ENCODE results near the gene NEK3. TPM values are rescaled to one million over a fixed set of nuclear protein-coding genes. Genes with fewer than 3 reads are reported as not detected.

NEK3 gene
- total RNA-seq, 1 experiment from 2014 or later = 13.3 TPM

DNA sequence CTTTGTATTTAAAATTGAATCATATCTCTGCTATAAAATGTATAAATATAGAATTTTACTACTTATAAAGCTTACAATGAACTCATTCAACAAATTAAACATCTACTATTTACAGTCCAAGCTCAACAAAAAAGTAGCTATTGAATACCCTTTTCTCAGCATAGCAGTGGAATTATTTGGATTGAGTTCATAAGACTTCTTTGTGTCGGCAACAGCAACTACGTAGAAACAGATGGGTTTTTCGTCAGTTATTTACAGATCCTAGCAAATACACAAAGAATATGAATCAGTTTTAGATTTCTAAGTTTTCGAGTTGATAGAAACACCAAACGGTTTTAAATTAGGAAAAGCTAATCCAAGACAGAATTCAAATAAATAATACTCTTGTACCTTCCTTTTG, 10.4 kb upstream of the NEK3 start:
- Histone ChIP-seq H2BK12ac (ENCODE audit: insufficient read length, low read depth, low read length) (no peak overlapping the region), H3K27ac (ENCODE audit: insufficient read length, low read depth, low read length) (no peak overlapping the region), H4K8ac (replicated peaks; ENCODE audit: insufficient read length, low read depth, low read length) (no peak overlapping the region), H3K4ac (ENCODE audit: low read depth, low read length) (no peak overlapping the region), H3K79me1 (ENCODE audit: insufficient read depth, low read depth, low read length, poor library complexity, severe bottlenecking) (no peaks in the 10 kb centered on the region), H3K23ac (ENCODE audit: insufficient read length, low read depth, low read length) (no peak overlapping the region), H3K14ac (ENCODE audit: insufficient read depth, low read length) (no peak overlapping the region), H3K23me2 (ENCODE audit: insufficient read length, low read depth, low read length, poor library complexity, severe bottlenecking) (no peaks in the 10 kb centered on the region), H3T11ph (ENCODE audit: low read length) (no peak overlapping the region), H2AFZ (ENCODE audit: low read length) (no peak overlapping the region), H3K56ac (ENCODE audit: insufficient read length, low read depth, low read length) (no peak overlapping the region), H3K18ac (ENCODE audit: insufficient read length, low read depth, low read length) (no peak overlapping the region), H2BK15ac (ENCODE audit: low read depth, low read length) (no peak overlapping the region), H3K9ac (ENCODE audit: extremely low read depth, insufficient read length, low read length) (no peak overlapping the region), H2BK5ac (ENCODE audit: insufficient read length, low read length) (no peak overlapping the region), H3K27me3 (ENCODE audit: insufficient read depth, low read length) (no peaks in the 10 kb centered on the region), H2BK120ac (ENCODE audit: low read depth, low read length, poor library complexity, severe bottlenecking) (no peak overlapping the region), H3K9me3 (ENCODE audit: control insufficient read depth, low read depth, low read length) (no peaks in the 10 kb centered on the region), H3K79me2 (ENCODE audit: insufficient read depth, low read length) (no peaks in the 10 kb centered on the region), H4K20me1 (ENCODE audit: control insufficient read depth, insufficient read depth, insufficient read length) (no peaks in the 10 kb centered on the region), H2BK20ac (ENCODE audit: low read depth, low read length, poor library complexity, severe bottlenecking) (no peak overlapping the region), H4K5ac (ENCODE audit: insufficient read length, low read depth, low read length) (no peak overlapping the region), H4K91ac (ENCODE audit: insufficient read length, low read depth, low read length) (no peak overlapping the region), H3K4me2 (ENCODE audit: insufficient read depth, insufficient read length, low read length) (no peak overlapping the region), H3K4me1 (ENCODE audit: insufficient read depth, low read length) (no peaks in the 10 kb centered on the region), H2AK5ac (ENCODE audit: insufficient read length, low read length) (no peak overlapping the region)
- Mint-ChIP-seq H3K9me3 (no peaks in the 10 kb centered on the region), H3K27ac (no peak overlapping the region), H3K4me3 (no peak overlapping the region), H3K4me1 (no peaks in the 10 kb centered on the region), H3K36me3 (ENCODE audit: insufficient read depth in 1 of 3, low read depth in 3 of 3) (peaks cover 0 to 57% (median 16%) of the 10 kb centered on the region in 3 experiments; a peak in 6 of 7 replicates), H3K27me3 (ENCODE audit: low read depth) (no peaks in the 10 kb centered on the region)
- TF ChIP-seq, protein P1, sequence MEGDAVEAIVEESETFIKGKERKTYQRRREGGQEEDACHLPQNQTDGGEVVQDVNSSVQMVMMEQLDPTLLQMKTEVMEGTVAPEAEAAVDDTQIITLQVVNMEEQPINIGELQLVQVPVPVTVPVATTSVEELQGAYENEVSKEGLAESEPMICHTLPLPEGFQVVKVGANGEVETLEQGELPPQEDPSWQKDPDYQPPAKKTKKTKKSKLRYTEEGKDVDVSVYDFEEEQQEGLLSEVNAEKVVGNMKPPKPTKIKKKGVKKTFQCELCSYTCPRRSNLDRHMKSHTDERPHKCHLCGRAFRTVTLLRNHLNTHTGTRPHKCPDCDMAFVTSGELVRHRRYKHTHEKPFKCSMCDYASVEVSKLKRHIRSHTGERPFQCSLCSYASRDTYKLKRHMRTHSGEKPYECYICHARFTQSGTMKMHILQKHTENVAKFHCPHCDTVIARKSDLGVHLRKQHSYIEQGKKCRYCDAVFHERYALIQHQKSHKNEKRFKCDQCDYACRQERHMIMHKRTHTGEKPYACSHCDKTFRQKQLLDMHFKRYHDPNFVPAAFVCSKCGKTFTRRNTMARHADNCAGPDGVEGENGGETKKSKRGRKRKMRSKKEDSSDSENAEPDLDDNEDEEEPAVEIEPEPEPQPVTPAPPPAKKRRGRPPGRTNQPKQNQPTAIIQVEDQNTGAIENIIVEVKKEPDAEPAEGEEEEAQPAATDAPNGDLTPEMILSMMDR (conservative IDR thresholded peaks at IDR 0.05) = no peak
- WGBS (ENCODE audit: extremely low coverage, insufficient read length, low lambda C conversion rate) = no CpG with 5 or more reads among the region's 5 CpGs
- no peak for DNase-seq
